Esophagus squamous epithelium (tissue), 4 donors: ENCODE measurements around the gene MEMO1.

Experiments
- POLR2A ChIP-seq, 4 donors: fragments of 450-650 bp; IDR thresholded peaks; one replicate each; pipeline ENCODE4 v1.6.1; 2017; ENCODE audit warnings: antibody characterized with exemption in 4 of 4, mild to moderate bottlenecking in 4 of 4, moderate library complexity in 3 of 4
- TF ChIP-seq, protein P1 (sequence below), 6 experiments: fragments of 450-650 bp in 4 of 6; fragments of 200-600 bp in 2 of 6; sonication (generic) in 2 of 6; IDR thresholded peaks; one replicate each; pipeline ENCODE4 v1.5.1; 2016 to 2019; ENCODE audit warnings: antibody characterized with exemption in 6 of 6, mild to moderate bottlenecking in 4 of 6, moderate library complexity in 4 of 6

DNA sequence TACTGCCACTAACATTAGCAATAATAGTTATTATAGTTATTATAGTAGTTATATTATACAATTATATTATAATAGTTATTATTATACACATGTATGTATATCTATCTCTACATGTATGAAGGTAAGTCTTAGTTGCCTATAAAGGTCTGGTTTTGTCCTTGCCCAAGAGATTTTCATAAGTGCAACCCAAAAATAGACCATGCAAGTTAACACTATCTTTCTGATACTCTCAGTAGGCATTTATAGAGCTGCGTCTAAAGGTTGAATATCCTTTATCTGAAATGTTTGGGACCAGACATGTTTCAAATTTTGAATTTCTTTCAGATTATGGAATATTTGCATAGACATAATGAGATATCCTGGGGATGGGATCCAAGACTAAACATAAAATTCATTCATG is 175.4 kb downstream of the MEMO1 start:
- TF ChIP-seq, protein P1, sequence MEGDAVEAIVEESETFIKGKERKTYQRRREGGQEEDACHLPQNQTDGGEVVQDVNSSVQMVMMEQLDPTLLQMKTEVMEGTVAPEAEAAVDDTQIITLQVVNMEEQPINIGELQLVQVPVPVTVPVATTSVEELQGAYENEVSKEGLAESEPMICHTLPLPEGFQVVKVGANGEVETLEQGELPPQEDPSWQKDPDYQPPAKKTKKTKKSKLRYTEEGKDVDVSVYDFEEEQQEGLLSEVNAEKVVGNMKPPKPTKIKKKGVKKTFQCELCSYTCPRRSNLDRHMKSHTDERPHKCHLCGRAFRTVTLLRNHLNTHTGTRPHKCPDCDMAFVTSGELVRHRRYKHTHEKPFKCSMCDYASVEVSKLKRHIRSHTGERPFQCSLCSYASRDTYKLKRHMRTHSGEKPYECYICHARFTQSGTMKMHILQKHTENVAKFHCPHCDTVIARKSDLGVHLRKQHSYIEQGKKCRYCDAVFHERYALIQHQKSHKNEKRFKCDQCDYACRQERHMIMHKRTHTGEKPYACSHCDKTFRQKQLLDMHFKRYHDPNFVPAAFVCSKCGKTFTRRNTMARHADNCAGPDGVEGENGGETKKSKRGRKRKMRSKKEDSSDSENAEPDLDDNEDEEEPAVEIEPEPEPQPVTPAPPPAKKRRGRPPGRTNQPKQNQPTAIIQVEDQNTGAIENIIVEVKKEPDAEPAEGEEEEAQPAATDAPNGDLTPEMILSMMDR (IDR thresholded peaks at IDR 0.05), result no peak
- TF ChIP-seq POLR2A (IDR thresholded peaks at IDR 0.05), result no peak
